Immature natural killer cell (primary cell): ENCODE results near the gene INTS2. TPM values are rescaled to one million over a fixed set of nuclear protein-coding genes. Genes with fewer than 3 reads are reported as not detected.
A peak's percentile ranks its signal among the peaks of the same experiment; 100 is the strongest.

ENCODE experiments used
- DNase-seq, 3 donors: peaks; one replicate each; pipeline ENCODE4 v3.0.0; 2022; ENCODE audit warnings: mixed read lengths in 1 of 3
- H3K27ac Mint-ChIP-seq, 6 donors: one replicate each; pipeline ENCODE4 v1.8.0; 2020; ENCODE audit warnings: mixed read lengths in 6 of 6, mild to moderate bottlenecking in 5 of 6, inconsistent platforms in 4 of 6, moderate library complexity in 3 of 6
- H3K27me3 Mint-ChIP-seq, 3 donors: one replicate each; pipeline ENCODE4 v1.8.0; 2020 to 2021; ENCODE audit warnings: low read depth in 3 of 3, mild to moderate bottlenecking in 3 of 3, mixed read lengths in 3 of 3, moderate library complexity in 3 of 3, inconsistent platforms in 1 of 3
- H3K36me3 Mint-ChIP-seq, 3 donors: one replicate each; pipeline ENCODE4 v1.8.0; 2020; ENCODE audit warnings: mixed read lengths in 3 of 3, inconsistent platforms in 2 of 3, mild to moderate bottlenecking in 2 of 3
- H3K4me1 Mint-ChIP-seq, 2 donors: one replicate each; pipeline ENCODE4 v1.8.0; 2020; ENCODE audit warnings: inconsistent platforms in 2 of 2, mild to moderate bottlenecking in 2 of 2, mixed read lengths in 2 of 2, moderate library complexity in 1 of 2
- H3K4me3 Mint-ChIP-seq, 5 donors: one replicate each; pipeline ENCODE4 v1.8.0; 2020; ENCODE audit warnings: mild to moderate bottlenecking in 5 of 5, mixed read lengths in 5 of 5, inconsistent platforms in 3 of 5, moderate library complexity in 3 of 5
- H3K9me3 Mint-ChIP-seq, 6 donors: one replicate each; pipeline ENCODE4 v1.8.0; 2020; ENCODE audit warnings: mild to moderate bottlenecking in 6 of 6, mixed read lengths in 6 of 6, inconsistent platforms in 4 of 6, moderate library complexity in 3 of 6
- polyA plus RNA-seq, 3 donors: library from polyadenylated mRNA; unstranded; fragments of 300-500 nt; fragmentation: Illumina TruSeq; gene quantifications; one replicate each; pipeline ENCODE4 v1.2.3, GENCODE V29; 2021

The INTS2 gene, protein sequence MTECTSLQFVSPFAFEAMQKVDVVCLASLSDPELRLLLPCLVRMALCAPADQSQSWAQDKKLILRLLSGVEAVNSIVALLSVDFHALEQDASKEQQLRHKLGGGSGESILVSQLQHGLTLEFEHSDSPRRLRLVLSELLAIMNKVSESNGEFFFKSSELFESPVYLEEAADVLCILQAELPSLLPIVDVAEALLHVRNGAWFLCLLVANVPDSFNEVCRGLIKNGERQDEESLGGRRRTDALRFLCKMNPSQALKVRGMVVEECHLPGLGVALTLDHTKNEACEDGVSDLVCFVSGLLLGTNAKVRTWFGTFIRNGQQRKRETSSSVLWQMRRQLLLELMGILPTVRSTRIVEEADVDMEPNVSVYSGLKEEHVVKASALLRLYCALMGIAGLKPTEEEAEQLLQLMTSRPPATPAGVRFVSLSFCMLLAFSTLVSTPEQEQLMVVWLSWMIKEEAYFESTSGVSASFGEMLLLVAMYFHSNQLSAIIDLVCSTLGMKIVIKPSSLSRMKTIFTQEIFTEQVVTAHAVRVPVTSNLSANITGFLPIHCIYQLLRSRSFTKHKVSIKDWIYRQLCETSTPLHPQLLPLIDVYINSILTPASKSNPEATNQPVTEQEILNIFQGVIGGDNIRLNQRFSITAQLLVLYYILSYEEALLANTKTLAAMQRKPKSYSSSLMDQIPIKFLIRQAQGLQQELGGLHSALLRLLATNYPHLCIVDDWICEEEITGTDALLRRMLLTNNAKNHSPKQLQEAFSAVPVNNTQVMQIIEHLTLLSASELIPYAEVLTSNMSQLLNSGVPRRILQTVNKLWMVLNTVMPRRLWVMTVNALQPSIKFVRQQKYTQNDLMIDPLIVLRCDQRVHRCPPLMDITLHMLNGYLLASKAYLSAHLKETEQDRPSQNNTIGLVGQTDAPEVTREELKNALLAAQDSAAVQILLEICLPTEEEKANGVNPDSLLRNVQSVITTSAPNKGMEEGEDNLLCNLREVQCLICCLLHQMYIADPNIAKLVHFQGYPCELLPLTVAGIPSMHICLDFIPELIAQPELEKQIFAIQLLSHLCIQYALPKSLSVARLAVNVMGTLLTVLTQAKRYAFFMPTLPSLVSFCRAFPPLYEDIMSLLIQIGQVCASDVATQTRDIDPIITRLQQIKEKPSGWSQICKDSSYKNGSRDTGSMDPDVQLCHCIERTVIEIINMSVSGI
- polyA plus RNA-seq = 1 to 10 TPM; 2.3 to 5.9 (median 3.2) TPM

DNA sequence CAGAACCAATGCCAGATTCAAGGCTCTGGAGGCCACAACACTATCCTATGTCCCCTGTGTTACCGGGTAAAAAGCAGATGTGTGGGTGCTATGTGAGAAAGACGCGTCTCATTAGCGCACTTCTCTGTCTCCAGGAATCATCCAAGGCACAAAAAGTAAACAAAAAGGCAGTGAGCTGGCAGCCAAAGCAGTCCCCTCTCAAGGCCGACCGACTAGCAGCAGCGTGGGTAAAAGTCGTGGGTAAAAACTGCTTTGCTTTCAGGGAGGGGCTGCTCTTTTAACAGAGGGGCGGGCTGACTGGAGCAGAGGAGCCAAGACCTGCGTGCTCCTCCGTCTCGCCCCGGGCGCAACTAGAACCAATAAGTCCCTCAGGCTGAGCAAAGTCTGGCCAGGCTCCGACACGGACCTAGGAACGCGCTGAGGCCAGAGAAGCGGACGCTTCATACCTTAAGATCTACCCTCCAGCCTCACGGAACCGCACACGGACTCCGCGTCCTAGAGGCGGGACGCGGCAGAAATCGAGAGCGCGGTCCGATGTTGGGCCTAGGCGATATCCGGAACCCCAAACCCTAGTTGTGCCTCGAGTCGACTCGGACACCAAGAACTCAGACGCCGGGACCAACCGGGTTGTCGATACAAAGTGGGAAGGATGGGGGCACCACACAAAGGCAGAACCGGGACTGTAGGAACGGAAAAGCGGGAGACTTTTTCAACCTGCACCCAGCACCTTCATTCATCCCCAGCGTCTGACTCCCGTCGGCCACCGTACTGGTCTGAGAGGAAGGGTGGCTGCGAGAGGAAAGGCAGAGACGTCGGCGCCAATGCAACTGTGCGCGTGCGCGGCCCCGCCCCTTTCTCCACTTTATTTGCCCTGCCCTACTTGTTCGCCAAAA is at the start of gene INTS2:
INTS2 (minus strand) TSS at position 775 of the 893 bp plus-strand sequence. CDS start 1,338 bp downstream, outside the sequence.
- Mint-ChIP-seq H3K27ac (peak within 1 kb of the TSS; percentile 93 to 97 (median 94)), H3K27me3 (peaks cover 7 to 18% (median 18%) of the 10 kb centered on the region in 3 donors), H3K4me1 (peaks cover 17 to 25% of the 10 kb centered on the region in 2 donors), H3K36me3 (peaks cover 4 to 6% (median 5%) of the 10 kb centered on the region in 3 donors), H3K4me3 (peak within 1 kb of the TSS; percentile 86 to 97 (median 94)), H3K9me3 (no peaks in the 10 kb centered on the region)
- peak; percentile 93 to 95 (median 93) for DNase-seq

DNA sequence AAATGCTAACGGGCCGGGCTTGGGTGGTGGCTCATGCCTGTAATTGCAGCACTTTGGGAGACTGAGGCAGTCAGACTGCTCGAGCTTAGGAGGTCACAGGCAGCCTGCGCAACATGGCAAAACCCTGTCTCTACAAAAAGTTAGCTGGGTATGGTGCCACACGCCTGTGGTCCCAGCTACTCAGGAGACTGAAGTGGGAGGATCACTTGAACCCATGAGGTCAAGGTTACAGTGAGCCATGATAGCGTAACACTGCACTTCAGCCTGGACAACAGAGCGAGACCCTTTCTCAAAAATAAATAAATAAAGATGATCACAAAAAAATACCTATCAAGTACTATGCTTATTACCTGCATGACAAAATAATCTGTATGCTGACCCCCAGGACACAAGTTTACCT is 46.3 kb upstream of the INTS2 start:
- Mint-ChIP-seq H3K27ac (peak overlapping the region in 4 of 6 donors; percentile 34 to 61 (median 50)), H3K36me3 (peaks cover 0 to 11% (median 4%) of the 10 kb centered on the region in 3 donors), H3K4me3 (no peak overlapping the region), H3K4me1 (peaks cover 9 to 30% of the 10 kb centered on the region in 2 donors), H3K9me3 (no peaks in the 10 kb centered on the region), H3K27me3 (peaks cover 0 to 2% (median 0%) of the 10 kb centered on the region in 3 donors)
- DNase-seq = no peak

DNA sequence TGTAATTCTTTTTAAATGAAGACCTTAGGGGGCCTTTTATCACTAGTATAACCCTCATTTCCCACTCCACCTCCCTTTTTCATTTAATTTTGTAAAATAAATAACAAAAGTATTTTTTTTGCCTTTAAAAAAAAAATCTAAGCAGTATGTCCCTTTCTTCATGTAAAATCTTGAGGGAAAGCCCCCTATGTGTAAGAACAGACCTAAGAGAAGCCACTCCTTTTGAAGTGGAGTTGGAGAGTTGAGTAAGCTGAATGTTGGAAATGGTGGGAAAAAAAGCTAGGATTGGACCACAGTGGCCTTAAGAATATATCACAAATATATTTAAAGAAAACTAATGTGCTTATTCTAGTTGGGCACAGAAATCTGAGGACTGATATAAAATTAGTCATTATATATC is 44.5 kb upstream of the INTS2 start:
- peaks cover 7 to 28% of the 10 kb centered on the region in 2 donors for H3K4me1 Mint-ChIP-seq
- H3K27ac Mint-ChIP-seq = no peak overlapping the region
- peaks cover 3 to 19% (median 9%) of the 10 kb centered on the region in 3 donors for H3K36me3 Mint-ChIP-seq
- no peak overlapping the region for H3K4me3 Mint-ChIP-seq
- peaks cover 0 to 2% (median 0%) of the 10 kb centered on the region in 3 donors for H3K27me3 Mint-ChIP-seq
- no peaks in the 10 kb centered on the region for H3K9me3 Mint-ChIP-seq
- DNase-seq = no peak

DNA sequence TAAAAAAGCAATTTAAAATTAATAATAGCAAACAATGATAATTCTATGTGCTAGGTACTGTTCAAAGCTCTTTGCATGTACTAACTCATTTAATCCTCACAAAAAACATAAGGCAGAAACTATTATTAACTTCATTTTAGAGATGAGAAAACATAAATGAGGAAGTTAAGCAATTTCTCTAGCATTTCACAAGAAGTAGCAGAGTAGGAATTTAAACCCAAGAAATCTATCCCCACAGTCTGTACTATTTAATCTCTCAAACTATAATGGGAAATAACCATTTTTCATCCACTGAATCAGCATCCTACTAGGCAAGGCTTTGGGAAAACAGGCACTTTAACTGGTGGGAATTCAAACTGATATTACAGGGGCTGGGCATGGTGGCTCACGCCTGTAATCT is 42.2 kb upstream of the INTS2 start:
- peaks cover 3 to 23% (median 12%) of the 10 kb centered on the region in 3 donors for H3K36me3 Mint-ChIP-seq
- no peak overlapping the region for H3K4me3 Mint-ChIP-seq
- no peak for DNase-seq
- H3K27ac Mint-ChIP-seq = no peak overlapping the region
- H3K4me1 Mint-ChIP-seq = peaks cover 8 to 18% of the 10 kb centered on the region in 2 donors
- H3K9me3 Mint-ChIP-seq = no peaks in the 10 kb centered on the region
- peaks cover 0 to 2% (median 0%) of the 10 kb centered on the region in 3 donors for H3K27me3 Mint-ChIP-seq

DNA sequence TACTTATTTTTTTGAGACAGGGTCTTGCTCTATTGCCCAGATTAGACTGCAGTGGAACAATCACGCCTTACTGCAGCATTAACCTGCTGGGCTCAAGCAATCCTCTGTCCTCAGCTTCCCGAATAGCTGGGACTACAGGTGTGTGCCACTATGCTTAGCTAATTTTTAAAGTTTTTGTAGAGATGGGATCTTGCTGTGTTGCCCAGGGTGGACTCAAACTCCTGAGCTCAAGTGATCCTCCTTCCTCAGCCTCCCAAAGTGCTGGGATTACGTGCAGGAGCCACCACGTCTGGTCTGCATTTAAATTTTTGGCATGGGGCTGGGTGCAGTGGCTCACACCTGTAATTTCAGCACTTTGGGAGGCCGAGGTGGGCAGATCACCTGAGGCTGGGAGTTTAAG is 41.0 kb upstream of the INTS2 start:
- no peak overlapping the region for H3K4me3 Mint-ChIP-seq
- H3K4me1 Mint-ChIP-seq = peaks cover 3 to 6% of the 10 kb centered on the region in 2 donors
- no peak for DNase-seq
- H3K27ac Mint-ChIP-seq = no peak overlapping the region
- peaks cover 0 to 2% (median 0%) of the 10 kb centered on the region in 3 donors for H3K27me3 Mint-ChIP-seq
- no peaks in the 10 kb centered on the region for H3K9me3 Mint-ChIP-seq
- peaks cover 3 to 27% (median 15%) of the 10 kb centered on the region in 3 donors for H3K36me3 Mint-ChIP-seq

DNA sequence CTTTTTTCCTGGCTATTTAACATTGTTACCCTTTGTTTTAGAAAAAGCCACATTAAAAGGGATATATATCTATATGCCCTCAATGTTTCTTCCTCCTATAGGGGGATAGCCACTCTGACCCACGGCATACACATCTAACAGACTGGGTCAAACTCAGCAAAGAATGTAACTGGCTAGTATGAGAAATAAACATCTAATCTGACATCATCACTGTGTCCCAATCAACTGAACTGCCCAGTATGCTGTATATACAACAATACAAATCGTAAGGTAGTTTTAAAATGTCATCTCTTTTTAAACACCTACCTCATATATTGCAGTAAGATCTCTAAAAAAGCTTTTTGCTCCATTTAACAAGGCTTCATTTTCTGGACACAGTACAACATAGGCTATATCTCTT is 39.9 kb upstream of the INTS2 start:
- H3K4me1 Mint-ChIP-seq = peaks cover 4 to 8% of the 10 kb centered on the region in 2 donors
- DNase-seq = no peak
- H3K4me3 Mint-ChIP-seq = no peak overlapping the region
- H3K36me3 Mint-ChIP-seq = peaks cover 3 to 32% (median 19%) of the 10 kb centered on the region in 3 donors
- peak overlapping the region in 1 of 6 donors; percentile 41 for H3K27ac Mint-ChIP-seq
- H3K9me3 Mint-ChIP-seq = no peaks in the 10 kb centered on the region
- H3K27me3 Mint-ChIP-seq = peaks cover 0 to 2% (median 0%) of the 10 kb centered on the region in 3 donors

DNA sequence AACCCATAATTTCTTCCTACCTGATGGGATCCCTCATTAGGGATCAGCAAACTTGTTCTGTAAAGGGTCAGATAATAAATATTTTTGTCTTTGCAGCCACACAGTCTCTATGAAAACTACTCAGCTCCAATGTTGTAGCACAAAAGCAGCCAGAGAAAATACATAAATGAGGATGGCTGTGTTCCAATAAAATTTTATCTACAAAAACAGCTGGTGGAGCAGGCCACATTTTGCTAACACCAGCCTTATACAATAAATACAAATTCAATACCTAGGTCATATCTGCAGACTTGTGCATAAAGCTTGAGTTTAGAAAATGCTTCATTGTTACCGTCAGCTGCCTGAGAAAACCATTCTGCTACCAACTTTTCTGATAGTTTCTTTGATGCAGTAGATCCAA is 38.4 kb upstream of the INTS2 start:
- peaks cover 4 to 11% of the 10 kb centered on the region in 2 donors for H3K4me1 Mint-ChIP-seq
- H3K27me3 Mint-ChIP-seq = peaks cover 0 to 2% (median 0%) of the 10 kb centered on the region in 3 donors
- H3K9me3 Mint-ChIP-seq = no peaks in the 10 kb centered on the region
- DNase-seq = no peak
- no peak overlapping the region for H3K4me3 Mint-ChIP-seq
- H3K27ac Mint-ChIP-seq = no peak overlapping the region
- peaks cover 3 to 30% (median 19%) of the 10 kb centered on the region in 3 donors for H3K36me3 Mint-ChIP-seq

DNA sequence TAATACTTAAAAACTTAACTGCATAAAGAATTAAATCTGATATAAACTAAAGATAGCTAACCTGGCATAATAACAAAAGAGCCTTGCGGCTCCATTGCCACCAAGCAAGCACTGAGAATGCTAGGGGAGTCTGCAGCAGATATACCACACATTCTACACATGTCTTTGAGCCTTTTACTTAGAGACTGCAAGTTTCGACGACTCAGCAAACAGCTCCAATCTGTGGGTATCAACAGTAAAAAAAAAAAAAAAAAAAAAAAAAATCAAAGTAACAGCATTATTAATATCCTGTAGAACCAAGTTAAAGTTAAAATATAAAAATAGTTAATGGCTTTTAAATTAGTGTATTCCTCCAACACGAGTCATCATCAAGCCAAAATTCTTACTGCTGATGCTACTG is 27.8 kb upstream of the INTS2 start:
- no peak overlapping the region for H3K4me3 Mint-ChIP-seq
- peaks cover 8 to 27% (median 18%) of the 10 kb centered on the region in 3 donors for H3K36me3 Mint-ChIP-seq
- peaks cover 0 to 5% (median 0%) of the 10 kb centered on the region in 3 donors for H3K27me3 Mint-ChIP-seq
- no peak for DNase-seq
- H3K9me3 Mint-ChIP-seq = no peaks in the 10 kb centered on the region
- no peak overlapping the region for H3K27ac Mint-ChIP-seq
- no peaks in the 10 kb centered on the region for H3K4me1 Mint-ChIP-seq

DNA sequence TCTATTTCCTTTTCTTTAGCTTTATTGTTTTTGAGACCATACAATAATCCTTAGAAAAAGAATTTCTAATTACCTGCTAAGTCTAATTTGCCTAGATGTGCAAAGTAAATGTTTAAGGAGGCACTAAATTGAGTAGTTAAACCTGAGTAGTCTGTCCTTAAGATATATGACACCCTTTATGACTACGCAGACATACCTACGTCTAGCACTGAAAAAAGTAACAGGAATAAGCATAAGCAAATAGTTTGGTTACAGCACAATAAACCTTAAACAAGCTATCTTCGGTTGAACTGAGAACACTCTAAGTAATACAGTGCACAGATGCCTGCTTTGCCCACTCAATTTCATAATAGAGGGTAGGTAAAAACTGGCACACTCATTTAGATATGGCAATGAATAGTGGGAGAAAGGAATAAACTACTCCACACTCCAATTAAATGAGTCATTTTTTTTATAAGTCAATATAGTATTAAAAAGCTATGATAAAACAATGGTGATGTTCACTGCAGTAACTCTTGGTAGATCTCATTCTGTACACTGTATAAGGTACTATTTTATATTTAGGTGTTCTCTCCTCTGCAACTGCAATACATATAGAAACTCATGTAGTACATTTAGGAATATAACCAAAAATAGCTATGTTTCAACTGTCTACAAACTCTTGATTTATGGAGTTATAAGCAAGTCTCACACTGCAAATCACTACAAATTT is 19.7 kb upstream of the INTS2 start:
- DNase-seq = no peak
- no peaks in the 10 kb centered on the region for H3K27me3 Mint-ChIP-seq
- no peak overlapping the region for H3K27ac Mint-ChIP-seq
- H3K4me3 Mint-ChIP-seq = no peak overlapping the region
- H3K9me3 Mint-ChIP-seq = no peaks in the 10 kb centered on the region
- no peaks in the 10 kb centered on the region for H3K4me1 Mint-ChIP-seq
- peaks cover 10 to 44% (median 15%) of the 10 kb centered on the region in 3 donors for H3K36me3 Mint-ChIP-seq

DNA sequence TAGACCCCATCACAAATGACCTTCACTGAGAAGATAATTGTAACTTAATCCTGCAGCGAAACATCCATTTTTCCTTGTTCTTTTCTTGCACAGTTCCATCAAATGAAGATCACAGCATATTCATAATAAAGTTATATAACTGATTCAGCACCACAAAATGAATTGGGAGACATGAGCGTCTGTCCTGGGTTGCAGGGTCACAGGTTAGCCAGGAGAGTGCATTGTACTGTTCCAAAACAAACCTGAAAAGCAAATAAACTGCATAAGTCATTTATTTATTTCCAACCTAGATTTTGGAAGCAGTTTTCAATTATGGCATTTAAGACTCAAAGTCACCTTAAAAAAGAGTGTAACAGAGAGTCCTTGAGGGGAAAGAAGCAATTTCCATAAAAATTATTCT is 18.6 kb upstream of the INTS2 start:
- H3K27me3 Mint-ChIP-seq = no peaks in the 10 kb centered on the region
- peaks cover 9 to 37% (median 10%) of the 10 kb centered on the region in 3 donors for H3K36me3 Mint-ChIP-seq
- no peak overlapping the region for H3K4me3 Mint-ChIP-seq
- H3K4me1 Mint-ChIP-seq = no peaks in the 10 kb centered on the region
- H3K27ac Mint-ChIP-seq = no peak overlapping the region
- no peaks in the 10 kb centered on the region for H3K9me3 Mint-ChIP-seq
- no peak for DNase-seq

DNA sequence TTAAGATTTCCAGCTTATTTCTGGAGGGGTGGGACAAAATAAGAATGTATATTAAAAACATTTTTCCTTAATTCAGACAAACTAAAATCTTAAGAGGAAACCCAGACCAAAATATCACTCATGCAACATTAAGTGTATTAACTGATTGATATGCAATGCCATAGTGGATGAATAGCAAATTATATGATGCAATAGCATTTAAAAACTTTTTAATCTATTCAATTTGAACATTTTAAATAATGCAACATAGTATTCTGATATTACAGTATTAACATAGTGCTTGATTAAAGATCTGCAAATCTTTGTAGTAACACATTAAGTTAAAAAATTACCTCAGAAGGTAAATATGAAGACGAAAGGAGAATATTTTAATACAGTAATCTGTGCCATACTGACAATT is 15.3 kb upstream of the INTS2 start:
- no peak for DNase-seq
- H3K4me1 Mint-ChIP-seq = no peaks in the 10 kb centered on the region
- no peak overlapping the region for H3K27ac Mint-ChIP-seq
- no peak overlapping the region for H3K4me3 Mint-ChIP-seq
- H3K27me3 Mint-ChIP-seq = no peaks in the 10 kb centered on the region
- no peaks in the 10 kb centered on the region for H3K9me3 Mint-ChIP-seq
- H3K36me3 Mint-ChIP-seq = peaks cover 6 to 25% (median 9%) of the 10 kb centered on the region in 3 donors

DNA sequence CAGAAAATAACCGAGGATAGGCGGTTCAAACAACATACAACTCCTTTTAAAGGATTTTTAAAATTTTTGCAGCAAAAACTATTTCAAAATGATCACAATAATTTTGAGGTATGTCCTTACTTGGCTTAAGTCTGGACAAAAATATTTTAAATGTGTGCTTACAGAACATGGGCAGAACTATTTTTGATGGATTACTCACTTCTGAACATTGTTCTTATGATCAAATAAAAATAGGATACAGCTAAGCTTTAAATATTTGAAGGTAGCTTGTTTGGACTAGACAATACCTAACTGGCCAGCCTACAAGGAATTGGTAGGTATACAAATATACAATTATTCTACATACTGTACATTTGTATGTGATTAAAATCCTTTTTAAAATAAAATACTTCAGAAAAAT is 14.3 kb upstream of the INTS2 start:
- peaks cover 6 to 21% (median 9%) of the 10 kb centered on the region in 3 donors for H3K36me3 Mint-ChIP-seq
- no peak overlapping the region for H3K4me3 Mint-ChIP-seq
- DNase-seq = no peak
- H3K27me3 Mint-ChIP-seq = no peaks in the 10 kb centered on the region
- no peak overlapping the region for H3K27ac Mint-ChIP-seq
- H3K4me1 Mint-ChIP-seq = no peaks in the 10 kb centered on the region
- H3K9me3 Mint-ChIP-seq = no peaks in the 10 kb centered on the region
